DOHH2 (cell line): ENCODE results near the gene PTK7.

Experiments
- H3F3A ChIP-seq: fragments of 200-600 bp; sonication (generic), shearing (Covaris generic); 2 replicates; pipeline ENCODE4 v1.6.0; 2016; ENCODE audit warnings: antibody characterized with exemption, mild to moderate bottlenecking; ENCODE audit not compliant: control insufficient read depth, insufficient read depth
- H3K27ac ChIP-seq: fragments of 200-600 bp; sonication (generic); 2 replicates; pipeline ENCODE4 v1.5.1; 2014; ENCODE audit warnings: low read depth, mild to moderate bottlenecking, low read length, moderate library complexity
- H3K27me3 ChIP-seq: fragments of 200-600 bp; sonication (generic); 2 replicates; pipeline ENCODE4 v1.6.1; 2014; ENCODE audit warnings: mild to moderate bottlenecking, low read length, mixed read lengths; ENCODE audit not compliant: control insufficient read depth
- H3K36me3 ChIP-seq: fragments of 200-600 bp; sonication (generic); 2 replicates; pipeline ENCODE4 v1.6.1; 2014; ENCODE audit warnings: mild to moderate bottlenecking, low read length, moderate library complexity, mixed read lengths; ENCODE audit not compliant: control insufficient read depth
- H3K4me1 ChIP-seq: fragments of 200-600 bp; sonication (generic); 2 replicates; pipeline ENCODE4 v1.6.1; 2014; ENCODE audit warnings: mild to moderate bottlenecking, low read length, mixed read lengths; ENCODE audit not compliant: control insufficient read depth
- H3K4me2 ChIP-seq: fragments of 200-600 bp; sonication (generic); 2 replicates; pipeline ENCODE4 v1.6.0; 2014; ENCODE audit warnings: mild to moderate bottlenecking, low read length, moderate library complexity
- H3K4me3 ChIP-seq: fragments of 200-600 bp; sonication (generic); 2 replicates; pipeline ENCODE4 v1.5.1; 2014; ENCODE audit warnings: mild to moderate bottlenecking, low read length, mixed read lengths
- H3K79me2 ChIP-seq: fragments of 200-600 bp; sonication (generic); 2 replicates; pipeline ENCODE4 v1.6.1; 2014; ENCODE audit warnings: mild to moderate bottlenecking, low read length, mixed read lengths; ENCODE audit not compliant: control insufficient read depth
- H3K9me2 ChIP-seq: fragments of 200-600 bp; sonication (generic); replicated peaks from 2 replicates; pipeline ENCODE4 v1.6.1; 2014; ENCODE audit warnings: mild to moderate bottlenecking, low read length, mixed read lengths; ENCODE audit not compliant: control insufficient read depth
- H3K9me3 ChIP-seq: fragments of 200-600 bp; sonication (generic); 2 replicates; pipeline ENCODE4 v1.6.1; 2014; ENCODE audit warnings: antibody characterized with exemption, low read length, mixed read lengths; ENCODE audit not compliant: control insufficient read depth, insufficient read depth
- H4K20me1 ChIP-seq: fragments of 200-600 bp; sonication (generic); 2 replicates; pipeline ENCODE4 v1.6.0; 2014; ENCODE audit warnings: low read depth, mild to moderate bottlenecking, antibody characterized with exemption, low read length, moderate library complexity; ENCODE audit not compliant: control insufficient read depth, insufficient read depth
- EZH2phosphoT487 ChIP-seq: fragments of 200-600 bp; sonication (generic); IDR thresholded peaks from 2 replicates; pipeline ENCODE4 v1.6.1; 2017; ENCODE audit warnings: borderline replicate concordance, mild to moderate bottlenecking, antibody characterized with exemption, low read length, moderate library complexity, mixed read lengths
- TF ChIP-seq, protein P1 (sequence below): fragments of 200-600 bp; sonication (generic); IDR thresholded peaks from one replicate; pipeline ENCODE4 v1.5.1; 2014; ENCODE audit warnings: antibody characterized with exemption, mild to moderate bottlenecking, low read depth, low read length; ENCODE audit not compliant: poor library complexity, severe bottlenecking

PTK7 gene

DNA sequence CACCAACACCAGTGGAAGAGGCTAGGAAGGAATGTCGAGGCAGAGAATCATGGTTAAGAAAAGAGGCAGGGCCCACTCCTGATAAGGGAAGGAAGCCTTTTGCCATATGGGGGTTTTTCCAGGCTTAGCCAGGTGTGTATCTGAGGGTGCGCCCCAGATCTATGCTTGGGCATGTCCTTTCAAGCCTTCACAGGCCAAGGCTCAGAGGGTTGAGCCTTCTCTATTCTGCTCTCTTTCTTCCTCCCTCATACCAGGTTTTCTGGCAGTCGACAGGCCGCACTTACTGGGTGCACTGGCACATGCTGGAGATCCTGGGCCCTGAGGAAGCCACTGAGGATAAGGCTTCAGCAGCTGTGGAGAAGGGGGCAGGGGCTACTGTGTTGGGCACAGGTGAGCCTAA lies 110.6 kb downstream of the PTK7 start:
- Histone ChIP-seq H4K20me1 (no peaks in the 10 kb centered on the region), H3K4me2 (no peak overlapping the region), H3K79me2 (peaks cover 20% of the 10 kb centered on the region), H3K4me3 (no peak overlapping the region), H3K36me3 (peaks cover 54% of the 10 kb centered on the region), H3F3A (peaks cover under 1% of the 10 kb centered on the region; the same call in 1 of the 2 replicates), H3K27ac (no peak overlapping the region), H3K9me3 (no peaks in the 10 kb centered on the region), H3K27me3 (no peaks in the 10 kb centered on the region), H3K4me1 (peaks cover 13% of the 10 kb centered on the region), H3K9me2 (no peaks in the 10 kb centered on the region)
- TF ChIP-seq EZH2phosphoT487 = no peak
- TF ChIP-seq, protein P1, sequence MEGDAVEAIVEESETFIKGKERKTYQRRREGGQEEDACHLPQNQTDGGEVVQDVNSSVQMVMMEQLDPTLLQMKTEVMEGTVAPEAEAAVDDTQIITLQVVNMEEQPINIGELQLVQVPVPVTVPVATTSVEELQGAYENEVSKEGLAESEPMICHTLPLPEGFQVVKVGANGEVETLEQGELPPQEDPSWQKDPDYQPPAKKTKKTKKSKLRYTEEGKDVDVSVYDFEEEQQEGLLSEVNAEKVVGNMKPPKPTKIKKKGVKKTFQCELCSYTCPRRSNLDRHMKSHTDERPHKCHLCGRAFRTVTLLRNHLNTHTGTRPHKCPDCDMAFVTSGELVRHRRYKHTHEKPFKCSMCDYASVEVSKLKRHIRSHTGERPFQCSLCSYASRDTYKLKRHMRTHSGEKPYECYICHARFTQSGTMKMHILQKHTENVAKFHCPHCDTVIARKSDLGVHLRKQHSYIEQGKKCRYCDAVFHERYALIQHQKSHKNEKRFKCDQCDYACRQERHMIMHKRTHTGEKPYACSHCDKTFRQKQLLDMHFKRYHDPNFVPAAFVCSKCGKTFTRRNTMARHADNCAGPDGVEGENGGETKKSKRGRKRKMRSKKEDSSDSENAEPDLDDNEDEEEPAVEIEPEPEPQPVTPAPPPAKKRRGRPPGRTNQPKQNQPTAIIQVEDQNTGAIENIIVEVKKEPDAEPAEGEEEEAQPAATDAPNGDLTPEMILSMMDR = no peak

DNA sequence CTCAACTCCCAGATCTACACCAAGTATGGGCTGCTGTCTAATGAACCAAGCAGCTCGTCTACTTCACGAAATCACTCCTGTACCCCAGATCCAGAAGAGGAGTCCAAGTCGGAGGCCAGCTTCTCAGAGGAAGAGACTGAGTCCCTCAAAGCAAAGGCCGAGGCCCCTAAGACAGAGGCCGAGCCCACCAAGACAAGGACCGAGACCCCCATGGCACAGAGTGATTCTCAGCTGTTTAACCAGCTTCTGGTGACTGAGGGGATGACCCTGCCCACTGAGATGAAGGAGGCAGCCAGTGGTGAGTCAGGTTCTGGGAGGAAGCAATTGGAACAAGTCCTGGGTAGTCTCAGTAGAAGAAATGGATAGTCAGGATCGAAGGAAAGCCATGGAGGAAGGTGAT lies 111.7 kb downstream of the PTK7 start:
- TF ChIP-seq, protein P1 = no peak
- no peak for TF ChIP-seq EZH2phosphoT487
- Histone ChIP-seq H3F3A (no peaks in the 10 kb centered on the region), H3K27ac (no peak overlapping the region)

DNA sequence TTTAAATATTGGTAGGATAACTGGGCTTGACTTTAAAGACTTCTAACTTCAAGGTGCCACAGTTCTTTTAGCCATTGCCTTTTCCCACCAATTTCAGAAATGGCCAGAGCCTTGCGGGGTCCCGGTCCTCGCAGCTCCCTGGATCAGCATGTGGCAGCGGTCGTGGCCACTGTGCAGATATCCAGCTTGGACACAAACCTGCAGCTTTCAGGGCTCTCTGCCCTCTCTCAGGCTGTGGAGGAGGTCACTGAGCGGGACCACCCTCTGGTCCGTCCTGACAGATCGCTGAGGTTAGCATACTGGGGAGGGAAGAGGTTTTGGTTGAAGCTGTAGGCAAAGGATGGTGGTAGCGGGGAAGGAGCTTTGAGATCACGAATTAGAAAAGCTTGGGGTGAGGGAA lies 112.3 kb downstream of the PTK7 start:
- H4K20me1 ChIP-seq = no peaks in the 10 kb centered on the region
- H3K79me2 ChIP-seq = peaks cover 7% of the 10 kb centered on the region
- H3K27ac ChIP-seq = no peak overlapping the region
- H3K4me3 ChIP-seq = no peak overlapping the region
- H3K4me2 ChIP-seq = no peak overlapping the region
- H3K4me1 ChIP-seq = peaks cover 2% of the 10 kb centered on the region
- H3K27me3 ChIP-seq = no peaks in the 10 kb centered on the region
- TF ChIP-seq, protein P1 = no peak
- TF ChIP-seq EZH2phosphoT487 = no peak
- no peaks in the 10 kb centered on the region for H3F3A ChIP-seq
- H3K9me2 ChIP-seq = no peaks in the 10 kb centered on the region
- H3K9me3 ChIP-seq = no peaks in the 10 kb centered on the region
- peaks cover 63% of the 10 kb centered on the region for H3K36me3 ChIP-seq

More for the DNA sequence above, 111.7 kb downstream of the PTK7 start:
- Histone ChIP-seq H3K9me2 (no peaks in the 10 kb centered on the region), H3K9me3 (no peaks in the 10 kb centered on the region), H3K27me3 (no peaks in the 10 kb centered on the region), H3K4me3 (no peak overlapping the region), H3K79me2 (peaks cover 13% of the 10 kb centered on the region), H3K36me3 (peaks cover 58% of the 10 kb centered on the region), H3K4me2 (no peak overlapping the region), H4K20me1 (no peaks in the 10 kb centered on the region), H3K4me1 (peaks cover 8% of the 10 kb centered on the region)
